Motor neuron (in vitro differentiated cells): ENCODE data around the gene AOPEP. TPM values are rescaled to one million over a fixed set of nuclear protein-coding genes. Genes with fewer than 3 reads are reported as not detected.

ENCODE experiments used
- ATAC-seq, 8 experiments: fragments of 200-7000 bp; cut with Tn5 transposase; replicated peaks in 6 of 8; 2 replicates each; pipeline ENCODE4 v1.8.0; 2021; ENCODE audit warnings: mild to moderate bottlenecking in 8 of 8, moderate library complexity in 8 of 8
- H3K27ac ChIP-seq, 2 donors: fragments of 250-450 bp; sonication (Bioruptor Pico); 2 replicates each; pipeline ENCODE4 v1.9.0; 2021; ENCODE audit warnings: antibody characterized with exemption in 2 of 2, mild to moderate bottlenecking in 2 of 2, moderate library complexity in 1 of 2
- H3K4me1 ChIP-seq, 2 donors: fragments of 250-450 bp; sonication (Bioruptor Pico); replicated peaks in 1 of 2; 2 replicates each; pipeline ENCODE4 v1.6.1; 2021; ENCODE audit warnings: antibody characterized with exemption in 2 of 2, mild to moderate bottlenecking in 2 of 2, moderate library complexity in 1 of 2
- H3K4me3 ChIP-seq, 5 donors: fragments of 250-450 bp; sonication (Bioruptor Pico); 2 replicates each; pipeline ENCODE4 v1.9.0; 2021; ENCODE audit warnings: antibody characterized with exemption in 5 of 5, mild to moderate bottlenecking in 5 of 5, moderate library complexity in 4 of 5
- WGBS, 10 experiments: fragments of 450-650 bp; shearing (Covaris generic); methylation state at CpG; one replicate each; pipeline ENCODE4 v1.0.0; 2022; 5-methylcytosine and 5-hydroxymethylcytosine counted together
- in situ Hi-C, 9 experiments: fragments of 400-800 bp; cut with MboI; loops; one replicate each; pipeline ENCODE4 v1.15.0; 2021; ENCODE audit warnings: low sequenced_read_pairs in 9 of 9, low pct_unique_long_range_greater_than_20kb in 2 of 9; ENCODE audit not compliant: unreplicated experiment in 9 of 9
- total RNA-seq, 8 experiments: library from RNA; unstranded; fragments of 300-600 nt; gene quantifications; 2 replicates each; pipeline versions ENCODE4 v1.2.3 to v1.2.4, GENCODE V29; 2022

The AOPEP gene
- total RNA-seq, 8 experiments from 2014 or later, result 8.0 to 152 (median 16.8) TPM

DNA sequence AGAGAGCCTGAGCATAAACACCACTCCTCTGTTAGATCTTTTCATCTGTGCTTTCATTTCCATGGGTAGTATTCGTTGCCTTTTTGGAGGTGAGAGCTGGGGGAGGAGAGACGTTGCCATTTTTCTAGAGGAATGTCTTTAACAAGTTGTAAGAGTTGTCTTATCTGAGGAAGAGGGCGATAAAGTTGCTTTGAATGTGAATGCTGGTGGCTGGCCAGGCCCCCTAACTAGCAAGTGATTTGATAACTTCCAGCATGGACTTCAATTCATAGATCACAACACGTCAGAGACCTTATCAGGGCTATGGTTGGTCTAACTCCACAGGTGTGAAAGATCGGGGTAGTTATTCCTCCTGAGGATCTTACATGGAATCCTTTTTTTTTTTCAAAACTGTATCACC, 30.0 kb upstream of the AOPEP start:
- in situ Hi-C loops, result loop anchor here in 2 of 9 experiments (25.0 kb wide), 2 partner anchors 441 to 1616 kb away; partner anchors contain the start of gene HSD17B3 (in 1 of the 2)

DNA sequence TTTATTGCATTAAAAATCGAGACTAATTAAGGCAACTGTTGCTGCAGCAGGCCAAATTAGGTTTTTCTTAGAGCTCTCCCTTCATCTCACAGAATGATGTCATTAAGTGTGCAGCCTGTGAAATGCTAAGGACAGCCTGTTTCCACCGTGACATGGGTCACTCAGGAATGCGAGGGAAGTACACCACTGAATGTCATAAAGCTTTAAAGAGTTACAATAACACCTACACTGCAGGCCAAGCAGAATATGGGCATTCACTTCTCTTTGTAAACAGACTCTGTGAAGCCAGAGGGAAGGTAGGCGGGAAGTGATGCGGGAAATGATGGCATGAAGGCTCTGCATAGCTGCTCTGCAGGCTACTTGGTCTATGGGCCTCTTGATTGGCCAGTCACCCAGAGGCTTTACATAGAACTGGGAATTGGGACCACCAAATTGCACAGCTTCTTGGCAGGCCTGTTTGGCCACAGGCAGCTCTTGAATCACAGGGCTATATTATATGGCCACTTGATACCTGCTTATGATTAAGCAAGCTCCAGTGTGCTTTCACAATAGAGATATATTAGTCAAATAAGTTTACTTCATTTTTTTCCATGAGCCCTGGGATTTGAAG, 28.4 kb upstream of the AOPEP start:
- ATAC-seq, result peak in 7 of 8 experiments; percentile 24 to 93 (median 61)
- Histone ChIP-seq H3K4me1 (peaks cover 10 to 15% of the 10 kb centered on the region in 2 donors), H3K27ac (no peak overlapping the region), H3K4me3 (no peak overlapping the region)
- in situ Hi-C loops, result loop anchor here in 2 of 9 experiments (25.0 kb wide), 2 partner anchors 439 to 1614 kb away; partner anchors contain the start of gene HSD17B3 (in 1 of the 2)
- 0 to 80% (median 50%) methylated on average over 1 to 3 of the region's 5 CpGs; no CpG with 5 or more reads in 3 of the 10 experiments for WGBS, 10 experiments

More for the DNA sequence above, 30.0 kb upstream of the AOPEP start:
- no peak for ATAC-seq
- Histone ChIP-seq H3K4me1 (peaks cover 10 to 15% of the 10 kb centered on the region in 2 donors), H3K27ac (no peak overlapping the region), H3K4me3 (no peak overlapping the region)
- 29 to 93% (median 76%) methylated on average over 1 to 5 of the region's 5 CpGs; no CpG with 5 or more reads in 2 of the 10 experiments for WGBS, 10 experiments

DNA sequence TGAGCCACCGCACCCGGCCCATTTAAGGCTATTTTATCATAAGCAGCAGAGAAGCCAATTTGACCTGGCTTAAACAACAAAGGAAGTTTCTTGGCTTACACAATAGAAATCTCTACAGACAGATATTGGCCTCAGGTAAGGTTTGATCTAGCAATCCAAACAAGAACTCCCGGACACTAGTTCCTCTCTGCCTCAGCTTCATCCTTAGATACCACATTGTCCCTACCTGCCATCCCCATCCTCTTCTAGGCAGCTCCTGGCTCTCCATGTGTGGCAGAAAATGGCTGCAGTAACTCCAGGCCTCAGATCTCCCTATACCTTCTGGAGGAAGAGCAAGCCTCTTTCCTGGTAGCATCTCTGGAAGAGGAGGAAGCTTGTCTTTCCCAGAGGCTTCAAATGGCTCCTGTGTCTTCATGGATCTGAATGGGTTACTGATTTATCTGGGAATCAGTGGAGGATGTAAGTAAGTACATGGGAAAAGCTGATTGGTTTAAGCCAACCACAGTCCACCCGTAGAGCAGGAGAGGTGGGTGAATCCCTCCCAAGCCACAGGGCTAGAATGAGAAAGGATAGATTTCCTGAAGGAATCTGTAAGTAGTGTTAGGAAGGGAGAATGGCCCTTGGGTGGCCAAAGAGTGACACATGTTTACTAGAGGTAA, 26.7 kb upstream of the AOPEP start:
- Histone ChIP-seq H3K4me3 (no peak overlapping the region), H3K4me1 (peaks cover 4 to 13% of the 10 kb centered on the region in 2 donors), H3K27ac (no peak overlapping the region)
- in situ Hi-C loops, result loop anchor here in 2 of 9 experiments (25.0 kb wide), 2 partner anchors 437 to 1612 kb away; partner anchors contain the start of gene HSD17B3 (in 1 of the 2)
- ATAC-seq, result no peak
- 80 to 100% (median 91%) methylated on average over 1 to 3 of the region's 4 CpGs; no CpG with 5 or more reads in 2 of the 10 experiments for WGBS, 10 experiments

DNA sequence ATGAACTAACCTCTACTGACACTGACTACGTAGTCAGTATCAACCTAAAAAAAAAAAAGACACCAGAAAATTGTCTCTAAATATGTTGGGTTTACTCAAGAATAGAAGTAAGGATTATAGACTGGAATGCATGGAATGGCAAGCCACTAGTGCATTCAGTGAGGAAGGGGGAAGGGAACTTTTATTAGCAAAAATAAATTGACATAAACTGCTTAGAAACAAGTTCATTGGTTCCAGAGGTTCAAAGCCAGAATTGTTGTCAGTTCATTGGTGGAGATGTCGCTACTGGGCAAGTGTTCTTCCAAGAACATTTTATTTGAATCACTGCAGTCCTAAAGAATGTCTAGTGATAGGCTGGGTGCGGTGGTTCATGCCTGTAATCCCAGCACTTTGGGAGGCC, 26.1 kb upstream of the AOPEP start:
- in situ Hi-C loops, result no loop called here
- Histone ChIP-seq H3K4me1 (peaks cover 4 to 19% of the 10 kb centered on the region in 2 donors), H3K27ac (no peak overlapping the region), H3K4me3 (no peak overlapping the region)
- ATAC-seq, result no peak
- WGBS, 10 experiments, result 64 to 100% (median 88%) methylated on average over 1 to 3 of the region's 3 CpGs

DNA sequence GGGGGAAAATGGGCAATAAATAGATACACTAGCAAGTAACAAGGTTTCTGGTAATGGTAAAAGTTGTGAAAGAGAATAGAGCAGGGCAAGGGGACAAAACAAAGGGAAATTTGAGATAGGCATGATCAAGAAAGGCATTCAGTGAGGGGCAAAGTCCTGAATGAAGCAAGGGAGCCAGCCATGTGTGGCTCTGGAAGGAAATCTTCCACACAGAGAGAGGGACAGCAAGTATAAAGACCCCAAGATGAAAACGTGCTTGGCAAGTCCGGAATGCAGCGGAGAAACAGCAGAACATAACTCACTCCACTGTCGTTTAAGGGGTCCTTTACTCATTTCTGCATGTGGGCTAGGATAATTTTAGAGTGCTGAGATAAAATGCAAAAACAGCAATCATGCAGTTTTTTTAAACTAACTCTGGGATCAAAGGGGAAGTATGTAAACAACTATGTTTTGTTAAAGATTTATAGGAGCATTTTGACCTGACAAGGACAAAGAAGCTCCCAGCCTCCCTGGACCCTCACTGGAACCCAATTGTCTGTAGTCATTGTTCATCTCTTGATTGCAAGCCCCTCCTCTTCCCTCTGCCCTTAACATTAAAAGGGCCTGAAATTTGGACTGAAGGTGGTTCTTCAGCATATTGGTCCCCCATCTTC, 22.9 kb upstream of the AOPEP start:
- in situ Hi-C loops, result no loop called here
- Histone ChIP-seq H3K27ac (no peak overlapping the region), H3K4me1 (peaks cover 0 to 32% of the 10 kb centered on the region in 2 donors), H3K4me3 (no peak overlapping the region)
- 0 to 66% (median 44%) methylated on average over 1 to 4 of the region's 4 CpGs; no CpG with 5 or more reads in 4 of the 10 experiments for WGBS, 10 experiments
- no peak for ATAC-seq

DNA sequence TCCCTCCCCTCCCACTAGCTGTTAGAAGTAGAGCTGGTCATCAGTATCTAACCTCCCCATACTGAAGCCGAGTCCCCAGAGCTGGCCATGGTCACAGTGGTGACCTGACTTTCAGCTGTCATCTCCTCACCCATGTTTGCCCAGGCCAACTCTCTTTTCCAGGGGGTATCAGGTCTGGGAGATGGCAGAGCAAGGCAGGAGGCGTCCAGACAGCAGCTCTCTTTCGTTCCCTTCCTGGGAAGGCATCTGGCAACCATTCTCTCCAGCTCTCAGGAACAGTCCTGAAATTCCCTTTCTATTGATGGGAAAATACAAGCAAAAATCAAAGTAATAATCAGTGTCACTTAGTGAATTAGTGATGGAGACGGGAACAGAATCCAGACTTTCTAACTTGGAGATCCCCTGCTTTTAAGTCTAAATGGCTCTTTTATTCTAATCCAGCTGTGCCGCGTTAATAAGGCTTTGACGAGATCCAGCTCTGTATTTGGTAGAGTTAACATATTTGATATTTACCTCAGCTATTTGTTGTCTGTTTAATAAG, 21.3 kb upstream of the AOPEP start:
- in situ Hi-C loops, result no loop called here
- no peak for ATAC-seq
- Histone ChIP-seq H3K4me1 (peaks cover 0 to 32% of the 10 kb centered on the region in 2 donors), H3K27ac (no peak overlapping the region), H3K4me3 (no peak overlapping the region)
- WGBS, 10 experiments, result 0 to 95% (median 84%) methylated on average over 3 to 7 of the region's 7 CpGs; no CpG with 5 or more reads in 1 of the 10 experiments

DNA sequence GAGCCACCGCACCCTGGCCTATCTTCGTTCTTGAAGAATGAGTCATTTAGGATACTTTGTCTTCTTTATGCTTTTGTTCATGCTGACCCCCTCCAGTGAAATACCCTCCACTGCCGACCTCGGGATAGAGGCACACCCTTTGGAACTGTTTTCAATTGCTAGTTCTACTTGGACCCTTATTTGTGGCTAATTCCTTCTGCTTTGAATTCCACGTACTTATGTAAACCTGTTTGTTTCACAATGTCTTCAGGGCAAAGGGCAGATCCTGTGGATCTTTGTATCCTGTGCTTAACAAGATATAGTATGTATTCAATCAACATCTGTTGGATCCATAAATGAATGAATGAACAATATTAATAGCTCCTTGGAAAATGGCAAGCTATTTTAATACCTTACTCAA, 19.6 kb upstream of the AOPEP start:
- Histone ChIP-seq H3K27ac (no peak overlapping the region), H3K4me3 (no peak overlapping the region), H3K4me1 (peaks cover 0 to 32% of the 10 kb centered on the region in 2 donors)
- in situ Hi-C loops, result no loop called here
- no peak for ATAC-seq
- WGBS, 10 experiments, result 20 to 100% (median 88%) methylated on average over 1 to 5 of the region's 5 CpGs; no CpG with 5 or more reads in 1 of the 10 experiments

DNA sequence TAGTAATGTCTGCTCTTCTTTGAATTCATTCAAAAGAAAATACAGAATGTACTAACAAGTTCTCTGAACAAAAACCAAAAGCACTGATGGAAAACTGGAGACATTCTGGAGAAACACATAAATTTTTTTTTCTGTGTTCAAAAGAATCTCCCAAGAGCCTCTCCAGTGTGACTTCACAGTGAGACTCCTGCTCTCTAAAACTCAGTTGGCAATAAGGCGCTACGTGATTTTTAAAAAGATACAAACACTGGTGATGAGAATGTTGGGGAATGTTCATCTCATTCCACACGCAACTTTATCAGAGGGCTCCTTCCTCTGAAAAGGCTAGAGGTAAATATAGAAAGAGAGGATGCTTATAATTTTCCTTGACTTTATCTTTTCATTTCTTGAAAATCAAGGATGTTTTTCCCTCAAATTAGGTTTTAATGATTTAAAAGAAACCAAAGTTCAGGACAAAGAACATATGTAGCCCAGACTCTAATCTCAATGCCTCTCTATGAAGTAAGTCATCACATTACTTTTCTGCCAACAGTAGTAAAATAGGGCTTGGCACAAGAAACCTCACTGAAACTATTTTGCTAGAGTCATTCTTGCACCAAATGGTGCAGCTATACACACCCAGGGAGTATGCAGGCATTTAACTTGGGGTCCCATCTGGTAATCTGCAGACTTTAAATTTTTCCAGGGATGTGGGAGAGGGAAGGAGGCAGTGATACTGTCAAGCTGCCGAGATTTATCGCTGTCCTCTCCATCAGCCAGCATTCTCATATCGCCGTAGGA, 12.9 kb upstream of the AOPEP start:
- 20 to 90% (median 64%) methylated on average over 1 to 7 of the region's 7 CpGs; no CpG with 5 or more reads in 2 of the 10 experiments for WGBS, 10 experiments
- in situ Hi-C loops, result no loop called here
- H3K4me3 ChIP-seq, result no peak overlapping the region
- ATAC-seq, result no peak
- H3K4me1 ChIP-seq, result no peaks in the 10 kb centered on the region
- H3K27ac ChIP-seq, result no peak overlapping the region

DNA sequence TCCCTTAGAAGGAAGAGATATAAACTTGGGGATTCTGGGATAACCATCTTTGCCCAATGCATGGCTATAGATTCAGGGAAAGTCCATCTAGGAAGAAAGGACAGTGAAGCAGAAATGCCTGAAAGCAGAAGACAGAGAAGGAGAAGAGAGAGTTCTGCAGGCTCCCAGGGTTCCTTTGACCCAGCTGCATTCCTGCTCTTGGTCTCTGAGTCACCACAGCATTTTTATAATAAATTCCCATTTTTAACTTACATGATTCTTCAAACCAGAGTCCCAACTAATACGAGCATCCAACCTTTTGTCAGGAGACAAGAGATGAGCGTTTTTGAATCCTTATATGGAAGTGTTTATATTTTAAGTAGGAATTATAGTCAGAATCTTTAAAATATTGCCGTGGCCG, 12.0 kb upstream of the AOPEP start:
- WGBS, 10 experiments, result 40 to 84% (median 82%) methylated on average over 1 to 4 of the region's 4 CpGs; no CpG with 5 or more reads in 4 of the 10 experiments
- in situ Hi-C loops, result no loop called here

DNA sequence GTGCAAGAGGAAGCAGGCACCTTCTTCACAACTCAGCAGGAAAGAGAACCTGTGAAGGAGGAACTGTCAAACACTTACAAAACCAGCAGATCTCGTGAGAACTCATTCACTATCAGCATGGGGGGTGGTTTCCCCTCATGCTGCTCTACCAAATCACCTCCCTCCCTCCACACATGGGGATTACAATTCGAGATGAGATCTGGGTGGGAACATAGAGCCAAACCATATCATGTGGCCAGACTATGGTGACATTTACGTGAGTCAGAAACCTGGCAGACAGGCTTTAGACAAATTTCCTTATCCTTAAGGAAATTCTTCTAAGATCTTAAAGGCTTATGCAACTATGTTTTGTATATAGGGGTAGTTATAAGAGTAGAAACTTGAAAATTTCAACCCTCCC, 8.7 kb upstream of the AOPEP start:
- in situ Hi-C loops, result no loop called here
- Histone ChIP-seq H3K4me3 (no peak overlapping the region), H3K4me1 (no peaks in the 10 kb centered on the region), H3K27ac (no peak overlapping the region)
- no peak for ATAC-seq
- 25 to 73% (median 46%) methylated on average over 2 to 3 of the region's 3 CpGs; no CpG with 5 or more reads in 5 of the 10 experiments for WGBS, 10 experiments

More for the DNA sequence above, 12.0 kb upstream of the AOPEP start:
- Histone ChIP-seq H3K4me1 (no peaks in the 10 kb centered on the region), H3K27ac (no peak overlapping the region), H3K4me3 (no peak overlapping the region)
- ATAC-seq, result no peak

DNA sequence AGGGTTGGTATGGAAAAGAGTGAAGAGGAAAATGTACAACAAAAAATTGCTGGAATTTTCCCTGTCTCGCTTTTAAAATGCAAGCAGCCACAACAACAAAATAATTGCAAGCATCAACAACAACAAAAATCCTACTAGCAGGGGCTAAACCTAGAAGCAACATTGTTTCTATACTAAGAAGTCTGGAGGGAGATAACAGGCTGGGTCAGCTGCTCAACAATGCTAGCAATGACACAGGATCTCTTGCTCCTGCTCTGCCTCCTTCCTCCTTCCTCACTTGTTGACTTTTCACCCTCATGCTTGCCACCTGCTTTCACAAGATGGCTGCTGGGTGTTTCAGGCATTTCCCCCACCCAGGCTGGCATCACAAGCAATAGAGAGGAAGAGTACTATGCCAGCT, 7.6 kb upstream of the AOPEP start:
- in situ Hi-C loops, result no loop called here
- ATAC-seq, result no peak
- WGBS, 10 experiments, result 33 to 100% (median 75%) methylated on average over 1 of the region's 1 CpG; no CpG with 5 or more reads in 1 of the 10 experiments
- Histone ChIP-seq H3K4me1 (no peaks in the 10 kb centered on the region), H3K4me3 (no peak overlapping the region), H3K27ac (no peak overlapping the region)

DNA sequence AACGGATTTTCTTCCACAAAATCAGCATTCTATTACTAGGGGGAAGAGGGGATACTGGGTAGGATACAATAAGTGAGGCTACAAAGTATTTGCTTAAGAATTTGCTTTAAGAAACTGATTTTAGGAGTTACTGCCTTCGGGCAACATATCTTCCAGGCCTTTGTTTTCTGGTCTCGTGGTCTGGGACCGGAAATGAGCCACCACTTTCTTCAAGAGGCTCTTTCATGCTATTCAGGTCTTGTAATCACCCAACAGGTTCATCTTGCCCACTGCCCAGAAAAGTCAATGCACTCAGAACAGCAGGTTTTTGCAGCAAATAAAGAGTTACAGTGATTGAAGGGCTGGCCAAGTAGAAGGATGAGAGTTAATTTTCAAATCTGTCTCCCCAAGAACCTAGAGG, 6.6 kb upstream of the AOPEP start:
- no peak for ATAC-seq

More for the DNA sequence above, 6.6 kb upstream of the AOPEP start:
- Histone ChIP-seq H3K27ac (no peak overlapping the region), H3K4me3 (no peak overlapping the region), H3K4me1 (no peaks in the 10 kb centered on the region)
- 80 to 96% (median 84%) methylated on average over 3 to 4 of the region's 4 CpGs; no CpG with 5 or more reads in 4 of the 10 experiments for WGBS, 10 experiments
- in situ Hi-C loops, result no loop called here
